ENCODE measurements around the gene KLF3.

Gene KLF3

DNA sequence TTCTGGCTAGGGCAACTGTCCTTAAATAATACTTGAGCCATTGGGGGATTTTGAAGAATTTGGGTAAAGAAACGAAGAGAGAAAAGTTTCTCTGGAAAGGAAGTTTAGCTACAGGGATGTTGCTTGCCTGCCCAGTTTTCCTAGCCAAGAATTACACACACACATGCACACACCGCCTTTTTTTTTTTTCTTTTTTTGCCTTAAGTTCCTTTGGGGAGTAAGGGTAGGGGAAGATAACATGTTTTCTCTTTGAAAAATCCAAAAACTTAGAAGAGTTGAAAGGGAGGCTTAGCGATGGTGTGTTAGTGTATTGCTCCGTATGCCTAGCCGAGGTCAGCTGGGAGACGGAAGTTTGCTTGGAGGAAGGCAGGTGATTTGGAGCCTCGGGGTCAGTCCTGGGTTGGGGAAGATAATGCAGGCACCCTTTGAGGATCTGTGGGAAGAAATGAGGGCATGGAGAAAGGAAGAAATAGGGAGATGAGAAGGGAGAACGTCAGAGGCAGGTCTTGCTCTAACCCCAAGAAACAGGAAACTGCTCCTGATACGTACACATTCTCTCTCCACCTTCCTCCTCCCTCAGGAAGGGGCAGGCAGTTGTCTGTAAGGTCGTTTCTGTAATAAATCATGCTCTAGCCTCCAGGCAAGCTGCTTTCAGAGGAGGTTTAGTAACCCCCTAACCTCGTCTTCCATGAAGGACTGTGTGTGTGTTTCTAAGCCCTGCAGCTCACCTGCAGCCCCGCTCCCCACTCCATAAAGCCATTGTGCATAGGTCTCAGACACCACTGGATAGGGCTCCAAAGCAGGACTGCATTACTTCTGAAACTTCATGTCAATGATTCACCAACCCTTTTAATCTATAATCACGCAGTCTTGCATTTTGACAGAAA is 10.5 kb downstream of the KLF3 start:
- DNase-seq: peak in 3 of 14 donors; percentile 22 to 45 (median 23)

DNA sequence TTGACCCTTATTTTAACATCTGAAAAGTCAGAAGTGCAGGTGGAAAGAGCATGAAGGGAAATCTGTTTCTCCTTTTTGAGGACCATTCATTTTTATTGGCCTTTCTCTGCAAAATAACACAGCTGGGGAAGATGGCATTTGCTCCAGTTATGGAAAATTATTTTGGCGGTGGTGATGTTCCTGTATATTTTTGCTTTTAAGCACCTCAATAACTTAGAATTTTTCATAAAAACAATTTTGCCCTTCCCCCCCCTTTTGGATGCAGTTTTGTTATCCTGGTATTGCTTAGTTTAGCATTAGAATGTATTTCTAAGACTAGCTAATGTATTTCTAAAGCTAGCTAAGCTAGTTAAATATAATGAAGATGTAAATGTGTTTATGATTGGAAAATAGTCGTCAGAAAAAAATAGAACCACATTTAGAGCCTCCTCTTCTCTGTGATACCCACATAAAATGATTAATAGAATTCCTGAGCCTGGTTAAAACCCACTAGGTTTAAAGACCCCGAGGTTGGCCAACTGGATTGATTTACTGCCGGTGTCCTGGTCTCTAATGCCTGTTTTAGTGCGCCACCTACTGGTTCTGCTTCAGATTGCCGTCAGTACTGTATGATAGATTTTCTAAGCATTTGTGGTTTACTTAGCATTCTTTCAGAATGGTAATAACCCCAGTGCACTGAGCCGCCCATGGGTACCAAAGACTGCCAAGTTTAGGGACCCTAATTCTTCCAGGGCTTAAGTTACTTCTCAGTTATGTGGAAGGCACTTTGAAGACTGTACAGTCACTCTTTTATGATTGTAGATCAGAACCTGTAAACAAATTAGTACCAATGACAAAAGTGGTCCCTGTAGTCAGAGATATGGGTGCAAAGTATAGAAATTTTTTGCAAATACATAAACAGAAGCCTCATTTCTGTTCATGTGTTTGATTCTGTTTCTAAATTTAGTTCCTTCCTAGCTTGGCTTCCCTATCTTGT is 11.4 kb downstream of the KLF3 start:
- DNase-seq: peak in 11 of 14 donors; percentile 9 to 72 (median 52)

DNA sequence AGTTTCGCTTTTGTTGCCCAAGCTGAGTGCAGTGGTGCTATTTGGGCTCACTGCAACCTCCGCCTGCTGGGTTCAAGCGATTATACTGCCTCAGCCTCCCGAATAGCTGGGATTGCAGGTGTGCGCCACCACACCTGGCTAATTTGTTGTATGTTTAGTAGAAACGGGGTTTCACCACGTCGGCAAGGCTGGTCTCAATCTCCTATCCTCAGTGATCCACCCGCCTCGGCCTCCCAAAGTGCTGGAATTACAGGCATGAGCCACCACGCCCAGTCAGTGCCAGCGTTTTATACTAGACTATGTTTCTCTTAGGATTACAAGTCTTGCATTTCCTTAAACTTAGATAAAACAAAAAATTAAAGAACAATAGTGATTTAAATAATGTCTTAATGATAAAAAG is 13.0 kb downstream of the KLF3 start:
- DNase-seq: no peak

DNA sequence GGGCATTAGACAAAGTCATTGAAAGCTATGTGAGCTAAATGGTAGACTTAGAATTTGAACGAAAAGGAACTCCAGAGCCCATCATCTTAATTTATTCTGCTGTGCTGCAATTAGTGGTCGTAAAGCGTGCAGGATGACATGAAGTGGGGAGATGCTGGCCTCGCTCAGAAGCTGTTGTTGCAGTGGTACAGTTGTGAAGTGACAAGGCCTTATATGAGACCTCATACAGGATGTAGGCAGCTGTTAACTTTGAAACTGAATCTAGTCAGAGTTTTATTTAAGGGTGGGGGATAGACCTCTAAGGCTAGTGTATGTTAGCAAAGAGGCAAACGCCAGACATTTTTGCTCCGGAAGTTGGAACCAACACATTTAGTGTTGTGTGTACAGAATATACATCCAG is 13.4 kb downstream of the KLF3 start:
- no peak for DNase-seq

DNA sequence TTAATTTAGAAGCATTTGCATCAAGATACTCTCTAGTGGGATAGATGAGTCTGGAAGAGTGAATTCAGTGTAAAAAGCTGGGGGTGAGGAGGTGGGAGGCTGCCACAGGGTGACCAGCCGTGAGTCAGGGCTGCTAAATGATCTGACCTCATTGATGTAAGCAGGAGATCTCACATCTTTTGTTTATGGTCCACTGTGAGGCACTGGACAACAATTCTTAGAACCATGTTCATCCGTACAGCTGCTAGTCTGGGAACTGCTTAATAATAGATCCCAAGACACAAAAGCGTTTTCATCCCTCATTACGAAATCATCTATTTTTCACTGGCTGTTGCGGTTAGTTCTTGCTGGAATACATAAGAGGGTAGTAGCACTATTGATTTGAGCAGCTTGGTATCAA is 14.1 kb downstream of the KLF3 start:
- DNase-seq: peak in 2 of 14 donors; percentile 37 to 54

DNA sequence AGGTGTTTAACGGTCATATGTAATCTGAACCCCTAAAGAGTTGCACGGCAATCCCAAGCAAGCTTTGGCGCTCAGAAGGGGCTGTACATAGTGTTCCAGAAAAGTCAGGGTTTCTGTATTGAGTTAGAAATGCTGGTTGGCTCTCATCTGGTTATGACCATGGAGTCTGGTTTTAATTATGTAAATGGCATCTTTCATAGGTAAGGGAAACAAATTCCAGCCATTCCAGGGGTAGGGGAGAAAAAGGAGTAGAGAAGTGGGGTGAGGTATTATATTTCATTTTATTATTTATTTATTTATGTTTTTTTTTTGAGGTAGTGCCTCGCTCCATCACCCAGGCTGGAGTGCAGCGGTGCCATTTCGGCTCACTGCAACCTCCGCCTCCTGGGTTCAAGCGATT is 15.9 kb downstream of the KLF3 start:
- DNase-seq: no peak

DNA sequence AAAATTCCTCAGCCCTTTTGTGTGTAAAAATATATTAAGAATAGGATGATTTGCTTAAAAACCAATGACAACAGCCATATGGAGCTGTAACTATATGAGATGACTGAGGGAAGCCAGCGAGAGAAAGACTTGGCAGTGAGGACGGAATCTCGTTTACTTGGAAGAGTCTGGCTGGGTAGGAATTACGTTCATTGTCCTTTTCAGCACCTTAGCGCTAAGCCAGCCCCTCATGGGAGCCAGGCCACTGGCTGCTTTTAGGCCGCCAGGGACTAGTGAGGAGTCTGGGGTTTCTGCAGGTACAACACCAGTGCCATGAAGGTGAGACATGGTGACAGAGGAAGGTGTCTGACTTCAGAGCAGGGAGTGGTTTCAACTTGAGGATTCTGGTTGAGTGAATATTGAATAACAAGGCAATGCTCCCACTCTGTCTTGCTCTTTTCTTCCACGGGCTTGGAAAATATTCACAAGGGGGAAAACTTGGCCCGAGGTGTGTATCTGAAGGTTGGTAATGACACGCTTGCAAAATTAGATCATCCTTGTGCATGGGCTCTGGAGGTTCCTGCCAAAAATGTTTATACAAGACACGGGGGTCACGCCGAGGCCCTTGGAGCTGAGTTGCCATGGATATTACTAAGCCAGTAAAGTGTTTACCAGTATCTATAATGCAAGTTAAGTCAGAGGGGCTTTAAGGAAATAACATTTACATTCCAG is 17.4 kb downstream of the KLF3 start:
- DNase-seq: no peak

DNA sequence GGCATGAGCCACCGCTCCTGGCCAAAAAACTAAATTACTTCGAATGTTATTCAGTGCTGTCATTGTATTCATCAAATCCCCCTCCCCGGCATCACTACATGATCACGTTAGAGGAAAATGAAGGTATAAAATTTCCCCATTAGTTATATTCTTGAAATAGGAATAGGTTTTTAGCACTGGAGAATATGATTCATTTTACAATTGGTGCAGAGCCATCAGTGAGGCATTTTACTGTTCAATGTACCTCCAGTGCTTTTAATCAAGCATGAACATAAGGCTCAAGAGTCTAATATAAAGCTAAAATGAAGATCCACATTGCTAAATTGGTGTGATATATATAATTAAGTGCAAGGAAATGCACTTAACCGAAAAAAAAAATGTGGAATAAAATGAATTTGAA is 18.3 kb downstream of the KLF3 start:
- DNase-seq: no peak

DNA sequence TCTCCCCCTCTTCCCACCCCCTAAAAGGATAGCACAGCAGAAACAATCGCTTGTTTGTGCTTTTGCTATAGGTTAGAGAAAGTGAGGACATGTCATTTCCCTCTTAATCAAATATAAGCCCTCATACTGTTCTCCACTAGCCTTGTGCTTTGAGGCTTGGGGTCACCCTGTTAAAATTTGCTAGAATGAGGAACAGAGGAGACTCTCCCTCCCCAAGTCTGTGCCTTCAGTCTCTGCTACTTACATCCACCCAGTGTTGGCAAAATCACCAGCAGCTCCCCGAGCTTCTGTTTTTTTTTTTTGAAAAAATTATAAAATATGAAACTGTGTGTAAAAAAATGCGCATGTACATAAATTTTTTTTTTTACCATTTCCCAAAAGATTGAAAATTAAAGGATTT is 19.3 kb downstream of the KLF3 start:
- DNase-seq: no peak

DNA sequence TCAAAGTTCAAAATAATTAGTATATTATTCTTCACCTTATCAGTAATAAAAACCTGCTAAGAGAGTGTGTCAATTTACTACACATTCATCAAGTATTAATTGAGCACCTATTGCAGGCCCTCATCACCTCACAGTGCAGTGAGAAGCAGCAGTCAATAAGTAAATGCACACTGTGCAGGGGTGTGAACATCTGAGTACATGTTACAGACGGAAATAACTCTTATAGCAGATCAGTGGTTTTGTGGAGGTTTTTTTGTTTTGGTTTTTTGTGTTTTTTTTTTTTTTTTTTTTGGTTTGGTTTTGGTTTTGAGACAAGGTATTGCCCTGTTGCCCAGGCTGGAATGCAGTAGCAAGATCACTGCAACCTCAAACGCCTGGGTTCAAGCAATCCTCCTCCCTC is 20.3 kb downstream of the KLF3 start:
- no peak for DNase-seq

DNA sequence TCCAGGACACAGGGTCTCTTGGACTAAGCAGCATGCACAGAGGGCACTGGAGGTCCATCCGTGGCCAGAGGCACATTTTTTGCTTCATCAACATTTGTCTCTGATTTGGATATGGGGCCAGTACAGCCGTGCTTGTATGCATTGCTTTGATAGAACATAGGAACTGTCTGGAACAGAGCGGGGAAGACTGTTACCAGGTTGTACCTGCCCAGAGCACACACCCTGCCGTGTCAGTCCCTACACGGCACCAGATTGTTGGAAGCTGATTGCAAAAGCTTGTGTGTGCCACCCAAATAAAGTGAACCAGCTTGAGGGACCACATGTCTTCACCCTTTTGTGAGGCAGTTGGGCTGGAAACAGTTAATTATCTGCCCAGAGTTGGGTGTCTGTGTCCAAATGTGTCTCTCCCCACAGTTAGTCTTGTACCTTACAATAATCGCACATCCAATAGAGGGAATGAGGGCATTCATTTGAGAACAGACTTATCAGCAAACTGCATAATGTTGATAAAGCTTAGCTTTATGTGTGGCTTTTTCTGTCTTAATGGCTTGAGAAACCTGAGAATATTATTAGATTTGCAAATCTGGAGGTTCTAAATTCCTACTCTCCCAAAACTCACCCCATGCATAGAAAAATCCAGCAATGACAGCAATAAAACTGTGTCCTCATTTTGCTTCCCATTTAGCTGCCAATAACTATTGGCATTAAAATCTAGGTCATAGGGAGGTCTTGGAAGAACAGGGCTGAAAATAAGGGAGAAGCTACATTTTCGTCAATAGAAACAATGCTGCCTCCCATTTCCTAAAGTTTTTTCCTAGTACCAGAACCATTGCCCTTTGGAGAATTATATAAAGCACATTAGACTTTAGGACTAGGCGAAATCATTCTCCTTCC is 21.2 kb downstream of the KLF3 start:
- peak in 1 of 14 donors; percentile 42 for DNase-seq

DNA sequence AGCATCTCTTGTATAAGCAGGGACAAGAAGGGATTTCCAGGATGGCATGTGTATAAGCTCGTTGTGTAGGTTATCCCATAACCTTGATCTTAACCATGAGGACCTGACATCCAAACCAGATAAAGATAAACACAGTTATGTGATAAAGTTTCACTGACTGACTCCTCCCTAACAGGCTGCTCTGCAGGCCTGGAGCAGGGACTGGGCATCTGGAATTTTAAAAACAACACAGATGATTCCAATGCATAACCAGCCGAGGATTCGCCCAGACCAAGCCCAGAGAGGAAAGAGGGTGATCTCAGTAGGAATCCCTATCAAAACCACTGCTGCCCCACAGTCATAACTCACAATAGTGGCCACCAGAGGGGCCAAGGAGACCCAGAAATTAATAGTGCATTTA is 22.7 kb downstream of the KLF3 start:
- DNase-seq: no peak

DNA sequence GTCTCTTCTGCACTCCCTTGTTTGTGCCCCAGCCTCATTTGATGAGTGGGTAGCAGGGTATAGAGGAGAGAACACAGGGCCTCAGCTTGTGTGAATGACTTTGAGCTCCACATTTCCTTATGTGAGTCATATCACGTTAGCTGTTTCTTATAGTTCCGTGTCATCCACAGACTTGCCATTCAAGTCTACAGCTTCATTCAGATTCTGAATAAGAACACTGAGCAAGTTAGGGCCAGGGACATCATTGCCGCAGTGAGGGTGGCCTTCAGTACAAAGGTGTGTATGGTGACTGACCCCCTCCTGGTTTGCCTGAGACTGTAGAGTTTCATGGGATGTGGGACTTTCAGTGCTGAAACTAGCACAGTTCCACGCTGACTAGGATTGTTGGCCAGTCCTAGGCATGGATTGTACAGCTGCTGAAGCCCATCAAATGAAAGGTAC is 23.6 kb downstream of the KLF3 start:
- no peak for DNase-seq

DNA sequence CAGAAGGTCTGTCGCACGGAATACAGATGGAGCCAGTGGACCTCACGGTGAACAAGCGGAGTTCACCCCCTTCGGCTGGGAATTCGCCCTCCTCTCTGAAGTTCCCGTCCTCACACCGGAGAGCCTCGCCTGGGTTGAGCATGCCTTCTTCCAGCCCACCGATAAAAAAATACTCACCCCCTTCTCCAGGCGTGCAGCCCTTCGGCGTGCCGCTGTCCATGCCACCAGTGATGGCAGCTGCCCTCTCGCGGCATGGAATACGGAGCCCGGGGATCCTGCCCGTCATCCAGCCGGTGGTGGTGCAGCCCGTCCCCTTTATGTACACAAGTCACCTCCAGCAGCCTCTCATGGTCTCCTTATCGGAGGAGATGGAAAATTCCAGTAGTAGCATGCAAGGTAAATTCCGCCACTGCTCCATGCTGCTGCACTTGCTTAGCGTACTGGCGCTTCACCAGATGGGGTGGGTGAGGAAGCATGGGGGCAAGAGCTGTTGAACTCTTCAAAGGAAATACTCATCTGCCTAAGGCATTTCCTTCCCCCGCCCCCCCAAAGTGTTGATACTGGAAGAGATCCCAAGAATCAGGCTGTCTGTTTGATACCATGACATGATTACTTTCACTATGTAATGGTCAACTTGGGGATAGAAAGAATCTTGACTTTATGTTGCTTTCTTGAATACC is 24.8 kb downstream of the KLF3 start:
- DNase-seq: no peak

DNA sequence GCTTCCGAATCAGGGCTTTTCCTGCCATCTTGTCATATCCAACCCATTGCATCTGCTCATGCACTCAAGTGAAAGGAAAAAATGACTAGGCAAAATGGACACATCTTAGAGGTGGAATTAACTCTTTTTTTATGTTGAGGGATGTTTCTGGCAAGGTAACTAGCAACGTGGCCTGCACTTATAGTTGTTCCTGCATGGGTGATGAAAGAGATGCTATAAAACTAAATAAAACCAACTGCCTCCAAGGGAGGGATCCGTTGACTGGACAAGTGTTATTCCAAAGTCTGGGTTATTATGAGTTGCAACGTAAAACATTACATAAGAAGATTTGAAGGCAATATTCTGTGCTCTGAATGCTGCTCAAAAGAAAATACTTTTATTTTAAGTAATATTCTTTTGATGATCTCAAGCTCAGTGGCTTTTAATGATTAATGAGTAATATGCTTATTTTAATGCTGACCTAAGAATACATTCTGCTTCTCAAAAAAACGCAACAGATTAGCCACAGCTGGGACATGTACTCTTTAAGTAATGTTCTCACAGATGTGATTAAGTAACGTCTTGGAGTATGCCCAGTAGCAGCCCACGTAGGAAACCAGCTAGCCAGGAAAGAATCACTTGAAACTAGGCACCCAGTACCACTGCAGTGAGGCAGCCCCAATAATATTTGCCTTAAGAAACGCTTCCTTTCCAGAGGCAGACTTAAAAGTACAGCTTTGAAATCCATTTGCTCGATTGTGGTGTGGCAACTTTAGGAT is 27.4 kb downstream of the KLF3 start:
- no peak for DNase-seq

DNA sequence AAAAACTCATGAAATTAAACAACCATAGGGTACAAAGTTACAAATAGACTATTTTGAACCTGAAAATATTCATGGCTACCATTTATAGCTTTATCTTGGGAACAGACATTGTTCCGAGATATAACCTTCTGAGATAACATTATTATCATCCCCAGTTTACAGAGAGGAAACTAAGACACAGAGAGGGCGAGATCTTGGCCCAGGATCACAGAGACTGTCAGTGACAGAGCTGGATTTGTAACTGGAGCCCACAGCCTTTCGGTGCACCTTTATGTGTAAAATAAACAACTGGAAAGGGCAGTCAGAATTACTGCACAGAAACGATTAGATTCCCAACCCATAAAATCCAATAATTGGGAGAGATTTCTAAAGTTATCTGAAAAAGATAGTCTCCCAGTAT is 28.4 kb downstream of the KLF3 start:
- DNase-seq: no peak

DNA sequence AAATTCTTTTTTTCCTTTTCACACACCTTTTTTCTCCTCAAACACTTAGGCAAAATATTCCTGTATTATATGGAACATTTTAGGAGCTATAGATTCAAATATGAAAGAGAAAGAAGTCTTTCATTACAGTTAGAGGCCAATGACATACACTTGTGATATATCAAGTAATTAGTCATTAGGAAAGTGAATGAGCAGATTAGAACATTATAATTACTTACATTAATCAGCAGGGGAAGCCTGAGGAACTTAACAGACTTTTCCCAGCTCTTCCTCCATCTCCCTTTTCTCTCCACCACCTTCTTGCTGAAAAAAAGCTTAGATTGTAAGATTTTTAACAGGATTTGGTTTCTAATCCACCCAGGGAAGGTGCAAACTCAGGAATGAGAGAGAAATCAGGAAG is 29.6 kb downstream of the KLF3 start:
- no peak for DNase-seq

DNA sequence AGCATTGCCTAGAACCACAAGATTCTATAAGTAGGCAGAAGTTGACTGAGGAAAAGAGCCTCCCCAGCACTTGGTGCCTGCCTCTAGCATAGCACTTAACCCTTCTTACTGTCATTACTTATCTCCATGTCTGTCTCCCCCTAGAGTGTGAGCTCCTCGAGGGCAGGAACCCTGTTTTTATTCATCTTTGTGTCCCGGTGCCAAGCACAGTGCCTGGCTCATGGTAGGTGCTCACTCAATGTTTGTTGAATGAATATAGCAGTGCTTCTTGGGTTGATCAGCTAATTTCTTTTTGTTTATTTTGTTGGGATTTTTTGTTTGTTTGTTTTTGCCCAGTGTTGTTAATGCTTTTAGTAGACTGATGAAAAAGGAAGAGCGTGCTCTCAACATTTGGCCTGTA is 30.3 kb downstream of the KLF3 start:
- no peak for DNase-seq

DNA sequence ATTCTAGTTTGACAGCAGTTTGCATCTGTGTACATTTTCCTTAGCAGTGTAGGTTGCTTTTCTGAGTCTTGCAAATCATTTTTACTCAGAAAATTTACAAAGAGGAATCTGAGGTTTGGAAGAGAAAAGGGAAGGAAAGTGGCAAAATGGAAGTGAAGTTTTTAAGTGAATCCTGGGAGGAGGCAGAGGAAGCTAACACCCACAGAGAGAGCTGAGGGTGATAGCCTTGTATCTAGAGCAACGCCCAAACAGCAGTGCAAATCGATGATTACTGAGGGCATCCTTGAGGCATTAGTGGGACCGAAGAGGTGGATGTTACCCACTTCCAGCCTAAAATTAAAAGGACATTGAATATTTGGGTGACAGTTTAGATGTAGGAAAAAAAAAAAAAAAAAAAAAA is 31.8 kb downstream of the KLF3 start:
- DNase-seq: no peak

DNA sequence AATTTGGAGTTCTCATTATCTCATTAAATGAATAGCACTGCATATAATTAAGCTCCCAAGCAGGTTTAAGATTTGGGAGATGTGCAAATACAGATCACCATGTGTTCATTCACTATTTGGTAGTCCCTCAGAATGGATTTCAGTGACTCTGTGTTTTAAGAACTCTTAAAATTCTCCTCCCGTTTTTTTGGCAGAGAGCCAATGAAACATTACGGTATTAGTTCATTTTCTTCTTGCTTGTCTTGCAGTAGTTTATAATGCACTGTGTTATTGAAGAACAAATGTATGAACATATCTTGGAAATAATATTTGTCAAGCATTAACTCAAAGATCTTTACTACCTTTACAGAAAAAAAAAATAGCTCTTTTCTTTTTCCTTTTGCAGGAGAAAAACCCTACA is 32.7 kb downstream of the KLF3 start:
- no peak for DNase-seq

All from C1 segment of cervical spinal cord (tissue), 14 donors.